Kidney epithelial cell (primary cell): ENCODE results near the gene BICDL1. TPM values are rescaled to one million over a fixed set of nuclear protein-coding genes. Genes with fewer than 3 reads are reported as not detected.
"Not testable (repeated sequence)": the region's sequence is repeated elsewhere in the genome, so short reads cannot be mapped to it uniquely, and the experiment has no call there.

Experiments
- DNase-seq: peaks from one replicate; pipeline ENCODE4 v3.0.0-alpha.2; 2010; ENCODE audit warnings: low read depth
- H3K27me3 ChIP-seq: 2 replicates; pipeline ENCODE4 v1.6.0; 2011; ENCODE audit warnings: low read length; ENCODE audit not compliant: control insufficient read depth, insufficient read depth
- H3K36me3 ChIP-seq: 2 replicates; pipeline ENCODE4 v1.5.1; 2011; ENCODE audit warnings: low read length; ENCODE audit not compliant: control insufficient read depth, insufficient read depth
- H3K4me3 ChIP-seq: 2 replicates; pipeline ENCODE4 v1.5.1; 2011; ENCODE audit warnings: low read depth, mild to moderate bottlenecking, control low read depth, low read length
- total RNA-seq: library from RNA; depleted of rRNA; stranded (reverse); fragments of >200 nt; gene quantifications from 2 replicates; pipeline ENCODE4 v1.2.3, GENCODE V29; 2015
- TF ChIP-seq, protein P1 (sequence below): IDR thresholded peaks from 2 replicates; pipeline ENCODE4 v1.5.1; 2011; ENCODE audit warnings: mild to moderate bottlenecking, moderate library complexity, low read length, control low read depth, inconsistent platforms; ENCODE audit not compliant: insufficient read depth, poor library complexity, severe bottlenecking

BICDL1 gene
- total RNA-seq, 1 donor from 2014 or later: 9.2 TPM

DNA sequence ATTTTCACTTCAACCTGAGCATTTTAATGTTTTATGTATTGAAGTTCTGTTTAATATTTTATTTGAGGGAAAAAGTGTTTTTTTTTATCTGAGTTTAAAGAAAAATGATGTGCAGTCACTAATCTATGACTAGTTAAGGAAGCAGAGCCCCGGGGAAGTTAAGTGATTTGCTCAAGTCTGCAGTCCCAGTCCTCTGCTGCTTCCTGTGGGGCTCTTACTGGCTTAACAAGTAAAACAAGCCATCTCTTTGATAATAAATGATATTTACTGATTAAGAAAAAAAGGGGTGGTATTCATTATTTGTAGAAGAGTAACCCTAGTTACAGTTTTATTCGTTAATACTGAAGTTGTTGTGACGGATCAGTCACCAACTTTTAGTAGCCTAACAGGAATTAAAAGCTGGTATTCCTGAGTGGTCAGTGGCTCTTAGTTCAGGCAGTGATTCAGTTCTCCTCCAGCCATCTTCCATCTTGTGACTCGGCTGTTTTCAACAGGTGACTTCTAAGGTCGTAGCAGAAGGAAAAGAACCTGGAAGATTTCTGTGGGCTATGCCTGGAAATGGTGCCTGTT lies 21.7 kb downstream of the BICDL1 start:
- TF ChIP-seq, protein P1, sequence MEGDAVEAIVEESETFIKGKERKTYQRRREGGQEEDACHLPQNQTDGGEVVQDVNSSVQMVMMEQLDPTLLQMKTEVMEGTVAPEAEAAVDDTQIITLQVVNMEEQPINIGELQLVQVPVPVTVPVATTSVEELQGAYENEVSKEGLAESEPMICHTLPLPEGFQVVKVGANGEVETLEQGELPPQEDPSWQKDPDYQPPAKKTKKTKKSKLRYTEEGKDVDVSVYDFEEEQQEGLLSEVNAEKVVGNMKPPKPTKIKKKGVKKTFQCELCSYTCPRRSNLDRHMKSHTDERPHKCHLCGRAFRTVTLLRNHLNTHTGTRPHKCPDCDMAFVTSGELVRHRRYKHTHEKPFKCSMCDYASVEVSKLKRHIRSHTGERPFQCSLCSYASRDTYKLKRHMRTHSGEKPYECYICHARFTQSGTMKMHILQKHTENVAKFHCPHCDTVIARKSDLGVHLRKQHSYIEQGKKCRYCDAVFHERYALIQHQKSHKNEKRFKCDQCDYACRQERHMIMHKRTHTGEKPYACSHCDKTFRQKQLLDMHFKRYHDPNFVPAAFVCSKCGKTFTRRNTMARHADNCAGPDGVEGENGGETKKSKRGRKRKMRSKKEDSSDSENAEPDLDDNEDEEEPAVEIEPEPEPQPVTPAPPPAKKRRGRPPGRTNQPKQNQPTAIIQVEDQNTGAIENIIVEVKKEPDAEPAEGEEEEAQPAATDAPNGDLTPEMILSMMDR: no peak
- H3K4me3 ChIP-seq: no peak overlapping the region

GRCh38 chr12:120012067-120012621 lies 23.1 kb downstream of the BICDL1 start:
- no peak overlapping the region for H3K4me3 ChIP-seq
- no peaks in the 10 kb centered on the region for H3K36me3 ChIP-seq
- no peaks in the 10 kb centered on the region for H3K27me3 ChIP-seq
- DNase-seq: no peak
- TF ChIP-seq, protein P1: no peak

More for the DNA sequence above, 21.7 kb downstream of the BICDL1 start:
- no peak for DNase-seq
- no peaks in the 10 kb centered on the region for H3K36me3 ChIP-seq
- H3K27me3 ChIP-seq: no peaks in the 10 kb centered on the region

DNA sequence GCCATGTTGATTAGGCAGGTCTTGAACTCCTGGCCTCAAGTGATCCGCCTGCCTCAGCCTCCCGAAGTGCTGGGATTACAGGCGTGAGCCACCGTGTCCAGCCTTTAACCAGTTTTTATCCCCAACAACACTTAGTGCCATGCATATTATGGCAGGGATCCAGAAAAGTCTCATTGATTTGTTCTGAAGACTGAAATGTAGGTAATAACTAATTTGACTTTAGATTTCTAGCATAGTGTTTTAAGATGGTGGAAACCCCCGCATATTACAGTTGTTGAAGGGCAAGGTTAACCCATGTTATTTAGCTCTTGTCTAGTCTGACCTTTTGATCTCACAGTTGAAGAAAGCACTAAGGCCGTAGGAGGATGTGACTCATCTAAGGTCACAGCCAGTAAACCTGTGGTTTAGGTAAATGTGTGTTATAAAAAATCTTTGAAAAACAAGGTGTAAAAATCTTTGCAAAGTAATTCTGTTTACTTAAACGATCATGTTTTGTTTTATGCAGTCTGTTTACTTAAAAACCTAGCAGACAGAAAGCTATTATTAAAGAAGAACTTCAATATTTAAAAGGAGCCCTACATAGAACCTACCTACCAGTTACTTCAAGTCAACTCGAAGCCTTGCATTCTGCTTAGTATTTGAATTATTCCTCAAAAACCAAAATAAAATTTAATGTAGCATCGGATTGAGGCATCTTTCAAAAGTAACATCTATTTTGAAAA lies 24.8 kb downstream of the BICDL1 start:
- TF ChIP-seq, protein P1: no peak
- Histone ChIP-seq H3K27me3 (no peaks in the 10 kb centered on the region), H3K4me3 (no peak overlapping the region), H3K36me3 (no peaks in the 10 kb centered on the region)
- no peak for DNase-seq

GRCh38 chr12:120014381-120014735 lies 25.3 kb downstream of the BICDL1 start:
- not testable (repeated sequence) for H3K27me3 ChIP-seq, H3K36me3 ChIP-seq, H3K4me3 ChIP-seq, DNase-seq

DNA sequence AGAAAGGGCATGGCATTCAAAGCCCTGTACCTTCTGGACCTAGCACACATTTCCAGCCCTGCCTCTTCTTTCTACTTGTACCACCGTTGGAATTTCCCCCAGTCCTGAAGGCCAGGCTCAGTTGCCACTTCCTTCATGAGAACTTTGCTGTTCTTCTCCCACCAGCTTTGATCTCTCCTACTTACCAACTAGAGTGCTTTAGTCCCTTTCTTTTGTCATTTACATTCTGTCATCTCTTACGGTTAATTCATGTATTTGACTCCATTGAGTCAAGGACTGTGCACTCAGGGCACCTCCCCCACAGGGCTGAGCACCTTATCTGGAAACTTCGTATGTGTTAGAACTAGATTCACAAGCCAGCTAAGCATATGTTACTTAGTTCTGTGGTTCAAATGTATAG lies 26.3 kb downstream of the BICDL1 start:
- Histone ChIP-seq H3K36me3 (no peaks in the 10 kb centered on the region), H3K27me3 (no peaks in the 10 kb centered on the region), H3K4me3 (no peak overlapping the region)
- TF ChIP-seq, protein P1: no peak
- no peak for DNase-seq

GRCh38 chr12:120016199-120016598 lies 27.2 kb downstream of the BICDL1 start:
- H3K4me3 ChIP-seq, H3K36me3 ChIP-seq, DNase-seq, H3K27me3 ChIP-seq: not testable (repeated sequence)

- Histone ChIP-seq H3K4me3 (no peak overlapping the region), H3K27me3 (no peaks in the 10 kb centered on the region), H3K36me3 (no peaks in the 10 kb centered on the region)
- DNase-seq: no peak
- TF ChIP-seq, protein P1: no peak
Observed at GRCh38 chr12:120019197-120019596, 30.2 kb downstream of the BICDL1 start.
